ENCODE results near the gene RFX8.

GRCh38 chr2:101395545-101396315 lies 79.2 kb downstream of the RFX8 start:
- TF ChIP-seq CTCF (IDR thresholded peaks at IDR 0.05) = no peak
- no peak for TF ChIP-seq POLR2A (IDR thresholded peaks at IDR 0.05)

All from lower leg skin (tissue), 3 donors.